ENCODE measurements around the gene HAUS7.

Gene HAUS7

DNA sequence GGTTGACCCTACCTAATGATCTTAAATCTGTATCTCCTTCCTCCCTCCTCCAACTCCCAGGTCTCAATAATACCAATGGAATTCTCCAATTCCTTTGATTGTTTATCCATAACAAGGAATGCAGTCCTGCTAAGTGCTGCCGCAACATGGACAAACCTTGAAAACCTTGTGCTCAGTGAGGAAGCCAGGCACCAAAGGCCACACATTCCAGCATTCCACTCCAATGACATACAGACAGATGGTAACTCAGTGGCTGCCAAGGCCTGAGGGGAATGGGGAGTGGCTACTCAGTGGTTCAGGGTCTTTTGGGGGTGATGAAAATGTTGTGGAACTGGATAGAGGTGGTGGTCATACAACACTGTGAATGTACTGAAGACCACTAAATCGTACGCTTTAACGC is 10.4 kb downstream of the HAUS7 start:
- TF ChIP-seq, protein P1, sequence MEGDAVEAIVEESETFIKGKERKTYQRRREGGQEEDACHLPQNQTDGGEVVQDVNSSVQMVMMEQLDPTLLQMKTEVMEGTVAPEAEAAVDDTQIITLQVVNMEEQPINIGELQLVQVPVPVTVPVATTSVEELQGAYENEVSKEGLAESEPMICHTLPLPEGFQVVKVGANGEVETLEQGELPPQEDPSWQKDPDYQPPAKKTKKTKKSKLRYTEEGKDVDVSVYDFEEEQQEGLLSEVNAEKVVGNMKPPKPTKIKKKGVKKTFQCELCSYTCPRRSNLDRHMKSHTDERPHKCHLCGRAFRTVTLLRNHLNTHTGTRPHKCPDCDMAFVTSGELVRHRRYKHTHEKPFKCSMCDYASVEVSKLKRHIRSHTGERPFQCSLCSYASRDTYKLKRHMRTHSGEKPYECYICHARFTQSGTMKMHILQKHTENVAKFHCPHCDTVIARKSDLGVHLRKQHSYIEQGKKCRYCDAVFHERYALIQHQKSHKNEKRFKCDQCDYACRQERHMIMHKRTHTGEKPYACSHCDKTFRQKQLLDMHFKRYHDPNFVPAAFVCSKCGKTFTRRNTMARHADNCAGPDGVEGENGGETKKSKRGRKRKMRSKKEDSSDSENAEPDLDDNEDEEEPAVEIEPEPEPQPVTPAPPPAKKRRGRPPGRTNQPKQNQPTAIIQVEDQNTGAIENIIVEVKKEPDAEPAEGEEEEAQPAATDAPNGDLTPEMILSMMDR (IDR thresholded peaks at IDR 0.05; ENCODE audit: low read depth, low read length, missing control alignments), result no peak
- DNase-seq (ENCODE audit: low read depth), result no peak
- no peak overlapping the region for H3K4me3 ChIP-seq (ENCODE audit: low read depth, low read length)

DNA sequence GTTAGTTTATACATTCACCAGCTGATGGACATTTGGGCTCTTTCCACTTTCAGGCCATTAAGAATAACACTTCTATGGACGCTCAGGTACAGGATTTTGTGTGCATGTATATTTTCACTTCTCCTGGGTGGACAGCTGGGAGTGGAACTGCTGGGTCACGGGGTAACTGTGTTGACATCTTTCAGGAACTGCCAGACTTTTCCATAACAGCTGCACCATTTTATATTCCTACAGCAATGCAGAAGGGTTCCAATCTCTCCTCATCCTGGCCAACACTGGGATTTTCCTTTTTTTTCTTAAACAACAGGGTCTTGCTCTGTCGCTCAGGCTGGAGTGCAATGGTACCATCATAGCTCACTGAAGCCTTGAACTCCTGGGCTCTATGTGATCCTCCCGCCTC is 11.9 kb downstream of the HAUS7 start:
- TF ChIP-seq, protein P1 (IDR thresholded peaks at IDR 0.05; ENCODE audit: low read depth, low read length, missing control alignments), result no peak
- DNase-seq (ENCODE audit: low read depth), result no peak
- H3K4me3 ChIP-seq (ENCODE audit: low read depth, low read length), result no peak overlapping the region

DNA sequence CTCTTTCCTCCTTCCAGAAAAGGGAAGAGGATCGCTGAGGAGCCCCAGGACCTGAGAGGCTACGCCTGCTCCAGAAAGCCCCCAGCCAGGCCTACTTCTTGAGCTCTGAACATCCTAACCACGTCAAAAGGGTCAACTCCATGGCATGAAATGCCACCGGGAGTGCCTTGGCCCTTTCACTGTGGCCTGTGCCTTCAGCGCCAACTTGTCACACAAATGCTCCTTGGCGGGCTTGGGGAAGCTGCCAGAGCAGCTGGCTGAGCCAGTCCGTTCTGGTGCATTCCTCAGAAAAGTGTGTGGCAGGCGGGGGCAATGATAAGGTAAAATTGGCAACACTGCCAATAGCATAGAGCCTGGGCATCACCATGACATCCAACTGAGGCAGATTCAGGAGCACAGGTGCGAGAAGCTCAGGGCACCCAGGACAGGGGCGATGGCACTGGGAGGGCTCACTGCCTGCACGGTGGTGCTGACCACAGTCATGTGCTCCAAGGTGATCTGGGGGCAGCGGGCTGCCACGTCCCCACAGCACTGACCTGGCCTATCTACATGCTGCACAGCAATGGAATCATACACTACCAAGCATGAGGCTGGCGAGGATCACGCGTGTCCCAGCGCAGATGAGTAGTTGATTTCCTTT is 12.4 kb downstream of the HAUS7 start:
- no peak overlapping the region for H3K4me3 ChIP-seq (ENCODE audit: low read depth, low read length)
- no peak for DNase-seq (ENCODE audit: low read depth)
- TF ChIP-seq, protein P1 (IDR thresholded peaks at IDR 0.05; ENCODE audit: low read depth, low read length, missing control alignments), result no peak

DNA sequence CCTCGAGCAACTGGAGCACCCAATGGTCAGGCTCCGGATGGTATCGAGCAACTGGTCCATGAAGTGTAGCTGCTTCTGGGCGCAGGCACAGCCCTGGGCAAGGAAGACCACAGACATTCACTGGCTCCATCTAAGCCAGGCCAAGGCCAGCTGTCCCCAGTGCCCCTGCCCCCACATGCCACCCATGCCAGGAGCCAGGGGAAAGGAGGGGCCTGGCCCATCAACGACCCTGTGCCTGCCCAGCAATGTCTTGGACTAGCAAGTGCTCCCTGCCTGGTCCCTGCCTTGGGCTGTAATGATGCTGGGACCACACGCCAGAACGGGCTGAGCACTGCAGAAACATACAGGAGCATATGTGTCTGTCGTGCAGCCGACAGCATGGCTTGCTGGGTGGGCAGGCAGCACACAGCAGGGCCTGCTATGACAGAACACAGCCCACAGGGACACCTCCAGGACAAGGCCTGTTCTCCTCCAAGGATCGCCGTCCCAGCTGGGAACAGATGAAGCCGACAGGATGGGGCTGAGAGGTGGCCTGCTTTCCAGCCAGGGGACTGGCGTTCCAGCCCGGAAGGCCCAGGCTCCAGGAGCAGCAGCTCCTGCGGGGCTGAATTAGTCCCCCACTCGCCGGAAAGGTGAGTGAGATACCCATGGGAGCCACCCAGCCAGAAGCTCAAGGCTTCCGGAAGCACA is 13.1 kb downstream of the HAUS7 start:
- TF ChIP-seq, protein P1 (IDR thresholded peaks at IDR 0.05; ENCODE audit: low read depth, low read length, missing control alignments), result no peak
- no peak for DNase-seq (ENCODE audit: low read depth)

DNA sequence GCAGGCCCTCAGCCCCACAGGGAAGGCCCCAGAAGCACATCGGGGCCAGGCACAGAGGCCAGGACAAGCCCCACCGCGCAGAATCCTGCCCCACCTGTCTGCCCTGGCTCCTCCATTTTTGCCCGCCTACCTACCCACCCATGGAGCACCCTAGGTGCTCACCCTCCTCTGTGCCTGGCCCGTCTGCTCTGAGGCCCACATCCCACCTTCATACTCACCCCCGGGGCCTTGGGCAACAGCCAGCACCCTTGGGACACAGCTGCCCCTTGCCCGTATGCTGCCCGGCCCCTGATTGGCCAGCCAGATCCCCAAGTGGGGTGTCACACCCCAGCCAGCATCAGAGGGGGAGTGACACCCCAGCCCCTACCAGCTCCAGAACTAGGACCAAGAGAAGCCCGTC is 13.7 kb downstream of the HAUS7 start:
- no peak overlapping the region for H3K4me3 ChIP-seq (ENCODE audit: low read depth, low read length)
- TF ChIP-seq, protein P1 (IDR thresholded peaks at IDR 0.05; ENCODE audit: low read depth, low read length, missing control alignments), result no peak
- DNase-seq (ENCODE audit: low read depth), result no peak

More for the DNA sequence above, 13.1 kb downstream of the HAUS7 start:
- H3K4me3 ChIP-seq (ENCODE audit: low read depth, low read length), result no peak overlapping the region

DNA sequence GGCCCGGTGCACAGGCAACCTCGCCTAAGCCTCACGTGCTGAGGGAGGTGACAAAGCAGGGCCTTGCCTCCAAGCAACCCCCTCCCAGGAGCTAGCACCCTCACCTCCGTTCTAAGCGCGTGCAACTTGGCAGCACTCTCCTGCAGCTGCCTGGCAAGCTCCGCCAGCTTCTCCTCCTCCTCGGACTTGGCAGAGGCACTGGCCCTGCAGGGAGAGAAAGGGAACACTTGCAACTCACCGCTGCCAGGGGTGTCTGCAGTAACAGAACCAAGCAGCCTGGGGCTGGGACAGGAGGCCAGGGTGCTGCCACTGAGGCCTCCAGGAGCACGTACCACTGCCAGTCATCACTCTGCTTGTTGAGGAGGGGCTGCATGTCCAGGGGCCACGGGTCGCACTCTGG is 14.2 kb downstream of the HAUS7 start:
- no peak overlapping the region for H3K4me3 ChIP-seq (ENCODE audit: low read depth, low read length)
- no peak for DNase-seq (ENCODE audit: low read depth)
- TF ChIP-seq, protein P1 (IDR thresholded peaks at IDR 0.05; ENCODE audit: low read depth, low read length, missing control alignments), result no peak

DNA sequence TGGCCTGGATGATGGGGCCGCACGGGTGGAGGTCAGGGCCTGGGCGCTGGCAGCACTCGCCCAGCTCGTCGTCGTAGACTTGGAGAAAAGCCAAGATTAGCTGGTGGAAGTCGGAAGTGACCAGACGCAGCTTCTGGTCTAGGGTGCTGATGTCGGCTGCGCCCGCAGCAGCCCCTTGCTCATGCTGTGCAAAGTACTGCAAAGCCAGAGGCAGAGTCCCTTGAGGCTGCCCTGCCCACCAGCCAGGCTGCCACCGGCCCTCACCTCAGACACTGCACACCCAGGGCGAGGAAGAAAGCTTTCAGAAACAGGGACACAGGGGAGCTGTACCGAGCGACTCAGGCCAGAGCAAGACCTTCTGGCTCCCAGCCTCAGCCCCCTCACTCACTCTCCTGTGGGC is 14.8 kb downstream of the HAUS7 start:
- DNase-seq (ENCODE audit: low read depth), result no peak
- H3K4me3 ChIP-seq (ENCODE audit: low read depth, low read length), result no peak overlapping the region
- TF ChIP-seq, protein P1 (IDR thresholded peaks at IDR 0.05; ENCODE audit: low read depth, low read length, missing control alignments), result no peak

All from GM12864 (cell line).